Cardiac muscle cell (in vitro differentiated cells and primary cell): ENCODE results near the gene BRSK2. TPM values are rescaled to one million over a fixed set of nuclear protein-coding genes. Genes with fewer than 3 reads are reported as not detected.
"Not testable (repeated sequence)": the region's sequence is repeated elsewhere in the genome, so short reads cannot be mapped to it uniquely, and the experiment has no call there.

Experiments
- DNase-seq, 2 donors: peaks; one replicate each; pipeline versions ENCODE4 v3.0.0 to v3.0.0-alpha.2; 2010 to 2017; ENCODE audit warnings: low read depth in 1 of 2, low spot score in 1 of 2
- H3K27ac ChIP-seq: fragments of 200-600 bp; sonication (generic); 2 replicates; pipeline ENCODE4 v1.5.1; 2016
- H3K27me3 ChIP-seq: fragments of 200-600 bp; sonication (generic); 2 replicates; pipeline ENCODE4 v1.6.0; 2016; ENCODE audit warnings: control low read depth
- H3K36me3 ChIP-seq: fragments of 200-600 bp; sonication (generic); 2 replicates; pipeline ENCODE4 v1.5.1; 2016; ENCODE audit warnings: control low read depth
- H3K4me1 ChIP-seq: fragments of 200-600 bp; sonication (generic); 2 replicates; pipeline ENCODE4 v1.8.1; 2017; ENCODE audit warnings: low read depth, mild to moderate bottlenecking, mixed run types
- H3K4me3 ChIP-seq: fragments of 200-600 bp; sonication (generic); 2 replicates; pipeline ENCODE4 v1.5.1; 2016; ENCODE audit warnings: mild to moderate bottlenecking
- H3K9me3 ChIP-seq: fragments of 200-600 bp; sonication (generic); 2 replicates; pipeline ENCODE4 v1.5.1; 2017; ENCODE audit warnings: low read depth, mild to moderate bottlenecking, control low read depth
- polyA plus RNA-seq: library from polyadenylated mRNA; unstranded; fragments of >200 nt; fragmentation: Nextera tagmentation; extraction: Ambion mirVana; gene quantifications from 2 replicates; pipeline ENCODE4 v1.2.1, GENCODE V29; 2016
- total RNA-seq: library from RNA; depleted of rRNA; stranded (reverse); fragments of >200 nt; gene quantifications from 2 replicates; pipeline ENCODE4 v1.2.3, GENCODE V29; 2016
- TF ChIP-seq, protein P1 (sequence below): IDR thresholded peaks from 2 replicates; pipeline ENCODE4 v1.5.1; 2012; ENCODE audit warnings: low read depth, mild to moderate bottlenecking, low read length

The BRSK2 gene
- total RNA-seq (0.69 and 3.0 TPM in 2 replicates), polyA plus RNA-seq (1.2 and 2.7 TPM in 2 replicates)

- H3K36me3 ChIP-seq: no peaks in the 10 kb centered on the region
Measured at GRCh38 chr11:1389932-1390568, at the start of gene BRSK2. BRSK2 (plus strand) TSS chr11:1389934; CDS start chr11:1390285, 351 bp downstream.

DNA sequence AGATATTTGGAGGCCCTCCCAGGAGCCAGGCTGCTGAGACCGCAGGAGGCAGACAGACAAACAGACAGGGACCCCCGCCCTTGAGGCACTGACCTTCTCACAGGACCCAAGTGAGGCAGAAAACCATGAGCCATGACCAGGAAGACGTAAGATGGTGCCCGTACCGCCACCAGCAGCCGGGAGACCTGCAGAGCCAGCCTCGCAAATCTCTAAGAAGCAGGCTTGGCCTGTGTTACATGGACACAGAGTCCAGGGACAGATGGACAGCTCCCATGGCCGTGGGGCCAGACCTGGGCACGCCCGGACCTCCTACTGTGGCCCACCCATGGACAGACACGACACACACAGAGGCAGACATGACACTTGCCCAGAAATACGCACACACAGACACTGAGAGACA, 49.6 kb upstream of the BRSK2 start:
- Histone ChIP-seq H3K27me3 (peaks cover 48% of the 10 kb centered on the region), H3K9me3 (no peaks in the 10 kb centered on the region), H3K27ac (no peak overlapping the region), H3K4me1 (peaks cover 4% of the 10 kb centered on the region), H3K36me3 (no peaks in the 10 kb centered on the region), H3K4me3 (no peak overlapping the region)
- TF ChIP-seq, protein P1, sequence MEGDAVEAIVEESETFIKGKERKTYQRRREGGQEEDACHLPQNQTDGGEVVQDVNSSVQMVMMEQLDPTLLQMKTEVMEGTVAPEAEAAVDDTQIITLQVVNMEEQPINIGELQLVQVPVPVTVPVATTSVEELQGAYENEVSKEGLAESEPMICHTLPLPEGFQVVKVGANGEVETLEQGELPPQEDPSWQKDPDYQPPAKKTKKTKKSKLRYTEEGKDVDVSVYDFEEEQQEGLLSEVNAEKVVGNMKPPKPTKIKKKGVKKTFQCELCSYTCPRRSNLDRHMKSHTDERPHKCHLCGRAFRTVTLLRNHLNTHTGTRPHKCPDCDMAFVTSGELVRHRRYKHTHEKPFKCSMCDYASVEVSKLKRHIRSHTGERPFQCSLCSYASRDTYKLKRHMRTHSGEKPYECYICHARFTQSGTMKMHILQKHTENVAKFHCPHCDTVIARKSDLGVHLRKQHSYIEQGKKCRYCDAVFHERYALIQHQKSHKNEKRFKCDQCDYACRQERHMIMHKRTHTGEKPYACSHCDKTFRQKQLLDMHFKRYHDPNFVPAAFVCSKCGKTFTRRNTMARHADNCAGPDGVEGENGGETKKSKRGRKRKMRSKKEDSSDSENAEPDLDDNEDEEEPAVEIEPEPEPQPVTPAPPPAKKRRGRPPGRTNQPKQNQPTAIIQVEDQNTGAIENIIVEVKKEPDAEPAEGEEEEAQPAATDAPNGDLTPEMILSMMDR: no peak
- DNase-seq: no peak

More at GRCh38 chr11:1389932-1390568, at the start of gene BRSK2:
- Histone ChIP-seq H3K27me3 (peaks cover 55% of the 10 kb centered on the region), H3K4me1 (no peaks in the 10 kb centered on the region), H3K27ac (no peak within 1 kb of the TSS), H3K4me3 (peak within 1 kb of the TSS; percentile 25), H3K9me3 (no peaks in the 10 kb centered on the region)
- TF ChIP-seq, protein P1: no peak
- DNase-seq: no peak

- H3K4me3 ChIP-seq, H3K4me1 ChIP-seq, H3K9me3 ChIP-seq, DNase-seq, H3K27ac ChIP-seq, H3K36me3 ChIP-seq: not testable (repeated sequence)
- H3K27me3 ChIP-seq: peaks cover 37% of the 10 kb centered on the region
Measured at GRCh38 chr11:1341226-1341625, 48.5 kb upstream of the BRSK2 start.

GRCh38 chr11:1341928-1342524, 47.7 kb upstream of the BRSK2 start:
- TF ChIP-seq, protein P1: no peak
- no peak overlapping the region for H3K4me3 ChIP-seq
- no peak overlapping the region for H3K27ac ChIP-seq
- no peaks in the 10 kb centered on the region for H3K36me3 ChIP-seq
- H3K27me3 ChIP-seq: peaks cover 31% of the 10 kb centered on the region
- DNase-seq: peak in 1 of 2 donors; percentile 82
- H3K9me3 ChIP-seq: no peaks in the 10 kb centered on the region
- H3K4me1 ChIP-seq: no peaks in the 10 kb centered on the region

GRCh38 chr11:1342946-1343345, 46.8 kb upstream of the BRSK2 start:
- no peaks in the 10 kb centered on the region for H3K36me3 ChIP-seq
- H3K4me3 ChIP-seq: no peak overlapping the region
- H3K27me3 ChIP-seq: peaks cover 22% of the 10 kb centered on the region
- no peak for DNase-seq
- TF ChIP-seq, protein P1: no peak
- H3K4me1 ChIP-seq: no peaks in the 10 kb centered on the region
- H3K9me3 ChIP-seq: no peaks in the 10 kb centered on the region
- no peak overlapping the region for H3K27ac ChIP-seq

GRCh38 chr11:1343391-1344055, 46.2 kb upstream of the BRSK2 start:
- Histone ChIP-seq H3K4me1 (no peaks in the 10 kb centered on the region), H3K27me3 (peaks cover 16% of the 10 kb centered on the region), H3K36me3 (no peaks in the 10 kb centered on the region), H3K27ac (no peak overlapping the region), H3K4me3 (no peak overlapping the region), H3K9me3 (no peaks in the 10 kb centered on the region)
- TF ChIP-seq, protein P1: no peak
- no peak for DNase-seq
